A549 (cell line): Measurements from ENCODE around the gene NDUFB5. TPM values are rescaled to one million over a fixed set of nuclear protein-coding genes. Genes with fewer than 3 reads are reported as not detected.

Source experiments
- ATAC-seq, 2 experiments: fragments of 200-7000 bp in 1 of 2; fragments of >200 bp in 1 of 2; cut with Nextera tagmentation in 1 of 2; cut with Tn5 transposase in 1 of 2; 3 replicates each; pipeline versions ENCODE4 v1.8.0 to v1.9.1; 2018 to 2020; ENCODE audit warnings: mild to moderate bottlenecking in 1 of 2, moderate library complexity in 1 of 2
- CTCF ChIA-PET: fragments of 300-600 bp; sonication (Branson Sonifier 250); formaldehyde crosslinking; extraction: SDS; loops from one replicate; lab custom pipeline; 2021; ENCODE audit warnings: antibody characterized with exemption, inconsistent platforms; lab: Yijun Ruan, JAX
- POLR2A ChIA-PET: fragments of 350-600 bp; formaldehyde crosslinking; extraction: SDS; loops from one replicate; lab custom pipeline; 2021; ENCODE audit warnings: antibody characterized with exemption, inconsistent platforms; lab: Yijun Ruan, JAX
- DNase-seq, 2 experiments: peaks; one replicate each; pipeline versions ENCODE4 v3.0.0 to v3.0.0-alpha.2; 2011 to 2016; ENCODE audit warnings: low read depth in 1 of 2, low spot score in 1 of 2
- FAIRE-seq: peaks from 2 replicates; lab custom pipeline; 2011; peaks lifted over from hg19 to GRCh38; lab: Jason Lieb, UNC
- H3K27ac ChIP-seq, 2 experiments: fragments of >200 bp; sonication (Bioruptor Twin); formaldehyde crosslinking; 3 replicates each; pipeline ENCODE4 v1.5.1; 2016 to 2017
- H3K4me1 ChIP-seq: fragments of >200 bp; sonication (Bioruptor Twin); formaldehyde crosslinking; 3 replicates; pipeline ENCODE4 v1.6.1; 2016
- H3K4me2 ChIP-seq: fragments of >200 bp; sonication (Bioruptor Twin); formaldehyde crosslinking; 3 replicates; pipeline ENCODE4 v1.6.1; 2016
- H3K4me3 ChIP-seq: fragments of >200 bp; sonication (Bioruptor Twin); formaldehyde crosslinking; 3 replicates; pipeline ENCODE4 v1.5.1; 2016
- H3K9me3 ChIP-seq: fragments of >200 bp; sonication (Bioruptor Twin); formaldehyde crosslinking; 3 replicates; pipeline ENCODE4 v1.6.1; 2016
- ATOH8 ChIP-seq: fragments of 250-450 bp; sonication (Bioruptor Pico); IDR thresholded peaks from 2 replicates; pipeline ENCODE4 v1.5.0; 2020; ENCODE audit warnings: low read depth, mild to moderate bottlenecking, moderate library complexity
- BCL3 ChIP-seq: fragments of >200 bp; sonication (Bioruptor Twin); formaldehyde crosslinking; IDR thresholded peaks from 3 replicates; pipeline ENCODE4 v1.6.1; 2016
- BHLHE40 ChIP-seq: IDR thresholded peaks from 2 replicates; pipeline ENCODE4 v1.6.1; 2012; ENCODE audit warnings: low read depth, low read length, inconsistent platforms
- CBX2 ChIP-seq: fragments of 200-600 bp; sonication (generic); IDR thresholded peaks from 2 replicates; pipeline ENCODE4 v1.6.1; 2016; ENCODE audit warnings: low read depth, mild to moderate bottlenecking, borderline replicate concordance
- CBX8 ChIP-seq: fragments of 200-600 bp; sonication (generic); IDR thresholded peaks from 2 replicates; pipeline ENCODE4 v1.6.1; 2016
- EHF ChIP-seq: fragments of 250-450 bp; sonication (Bioruptor Pico); IDR thresholded peaks from 2 replicates; pipeline ENCODE4 v1.5.0; 2020; ENCODE audit warnings: mild to moderate bottlenecking
- ELK1 ChIP-seq: fragments of 150-350 bp; IDR thresholded peaks from 2 replicates; pipeline ENCODE4 v1.6.1; 2014; ENCODE audit warnings: low read depth, mild to moderate bottlenecking, low read length
- EP300 ChIP-seq, 2 experiments: fragments of >200 bp; sonication (Bioruptor Twin); formaldehyde crosslinking; IDR thresholded peaks; 2 replicates in 1 of 2; 3 replicates in 1 of 2; pipeline ENCODE4 v1.6.1; 2016 to 2017
- FOSL2 ChIP-seq, 2 experiments: fragments of 450-650 bp in 1 of 2; fragments of >200 bp in 1 of 2; sonication (Bioruptor Twin) in 1 of 2; formaldehyde crosslinking; IDR thresholded peaks; 2 replicates each; pipeline versions ENCODE4 v1.5.0 to v1.6.1; 2016 to 2020; ENCODE audit warnings: mild to moderate bottlenecking in 1 of 2, moderate library complexity in 1 of 2
- FOXS1 ChIP-seq: fragments of 250-450 bp; sonication (Bioruptor Pico); IDR thresholded peaks from 2 replicates; pipeline ENCODE4 v1.5.0; 2020; ENCODE audit warnings: mild to moderate bottlenecking, moderate library complexity
- GATA3 ChIP-seq: IDR thresholded peaks from 2 replicates; pipeline ENCODE4 v1.6.1; 2012; ENCODE audit warnings: borderline replicate concordance
- HES2 ChIP-seq: fragments of >200 bp; sonication (Bioruptor Twin); formaldehyde crosslinking; IDR thresholded peaks from 2 replicates; pipeline ENCODE4 v1.6.1; 2016
- HEYL ChIP-seq: fragments of 250-450 bp; sonication (Bioruptor Pico); IDR thresholded peaks from 2 replicates; pipeline ENCODE4 v1.8.0; 2021; ENCODE audit warnings: mild to moderate bottlenecking, moderate library complexity
- HMGXB4 ChIP-seq: fragments of 250-450 bp; sonication (Bioruptor Pico); IDR thresholded peaks from 2 replicates; pipeline ENCODE4 v1.5.0; 2021; ENCODE audit warnings: mild to moderate bottlenecking, moderate library complexity, borderline replicate concordance
- HOXB5 ChIP-seq: fragments of 250-450 bp; sonication (Bioruptor Pico); IDR thresholded peaks from 2 replicates; pipeline ENCODE4 v1.5.0; 2020; ENCODE audit warnings: mild to moderate bottlenecking, moderate library complexity
- KDM1A ChIP-seq: fragments of 200-600 bp; sonication (generic); IDR thresholded peaks from 2 replicates; pipeline ENCODE4 v1.6.1; 2016; ENCODE audit warnings: low read depth, mild to moderate bottlenecking
- RCOR1 ChIP-seq: fragments of 150-350 bp; IDR thresholded peaks from 2 replicates; pipeline ENCODE4 v1.6.1; 2014; ENCODE audit warnings: antibody characterized with exemption, low read length, low read depth
- RFX5 ChIP-seq: fragments of 450-650 bp; IDR thresholded peaks from 2 replicates; pipeline ENCODE4 v1.7.1; 2014; ENCODE audit warnings: antibody characterized with exemption, mild to moderate bottlenecking, moderate library complexity
- RNF2 ChIP-seq: fragments of 200-600 bp; sonication (generic); IDR thresholded peaks from 2 replicates; pipeline ENCODE4 v1.6.1; 2016; ENCODE audit warnings: low read depth, mild to moderate bottlenecking, antibody characterized with exemption, moderate library complexity, borderline replicate concordance
- SMC3 ChIP-seq: fragments of >200 bp; sonication (Bioruptor Twin); formaldehyde crosslinking; IDR thresholded peaks from 3 replicates; pipeline ENCODE4 v1.6.1; 2018; ENCODE audit warnings: inconsistent platforms
- SREBF2 ChIP-seq: fragments of 450-650 bp; IDR thresholded peaks from 2 replicates; pipeline ENCODE4 v1.6.1; 2014; ENCODE audit warnings: mild to moderate bottlenecking, moderate library complexity
- ZC3H11A ChIP-seq: fragments of 450-650 bp; IDR thresholded peaks from 2 replicates; pipeline ENCODE4 v1.6.1; 2014; ENCODE audit warnings: antibody characterized with exemption, mild to moderate bottlenecking
- ZFP36 ChIP-seq: fragments of 450-650 bp; IDR thresholded peaks from 2 replicates; pipeline ENCODE4 v1.6.1; 2014; ENCODE audit warnings: borderline replicate concordance; ENCODE audit not compliant: partially characterized antibody
- ZNF302 ChIP-seq: fragments of 250-450 bp; sonication (Bioruptor Pico); IDR thresholded peaks from 2 replicates; pipeline ENCODE4 v1.9.0; 2021; ENCODE audit warnings: inconsistent platforms, mild to moderate bottlenecking, moderate library complexity
- ZSCAN20 ChIP-seq: fragments of 250-450 bp; sonication (Bioruptor Pico); IDR thresholded peaks from 2 replicates; pipeline ENCODE4 v1.8.0; 2022; ENCODE audit warnings: mild to moderate bottlenecking, moderate library complexity
- WGBS: methylation state at CpG from one replicate; pipeline ENCODE4 v1.1.6; 2017; ENCODE audit errors: missing lambda C conversion rate; 5-methylcytosine and 5-hydroxymethylcytosine counted together
- polyA plus RNA-seq, 4 experiments: library from polyadenylated mRNA; depleted of rRNA in 3 of 4; stranded (reverse); fragments of >200 nt; fragmentation: RNase III in 1 of 4; extraction: RNeasy Plus Mini Kit Qiagen cat#74134 plus additional on column Dnase treatment in 1 of 4; gene quantifications; 2 replicates in 3 of 4; 3 replicates in 1 of 4; pipeline ENCODE4 v1.2.3, GENCODE V29; 2011 to 2017

NDUFB5 gene
- polyA plus RNA-seq, 2 of the 4 experiments (the other 2 are of a cell fraction): 65.5 to 66.1 TPM

- POLR2A ChIA-PET: no interaction called here
- WGBS: 95% methylated on average over 1 of the region's 1 CpG
- Histone ChIP-seq H3K27ac (no peak overlapping the region), H3K4me2 (no peak overlapping the region), H3K4me3 (no peak overlapping the region), H3K4me1 (no peaks in the 10 kb centered on the region), H3K9me3 (no peaks in the 10 kb centered on the region)
- CTCF ChIA-PET: no interaction called here
- DNase-seq (no peak), FAIRE-seq (no peak), ATAC-seq (no peak)
- TF ChIP-seq BCL3 (no peak), ATOH8 (CRISPR knock-in tag) (no peak), ZNF302 (no peak), FOXS1 (CRISPR knock-in tag) (no peak), RCOR1 (no peak), RNF2 (no peak), BHLHE40 (no peak), CBX2 (no peak), ZFP36 (no peak), HEYL (CRISPR knock-in tag) (no peak), GATA3 (no peak), EHF (CRISPR knock-in tag) (no peak), HMGXB4 (no peak), FOSL2 (IDR thresholded peaks at IDR 0.05) (no peak), FOSL2 (CRISPR knock-in tag; IDR thresholded peaks at IDR 0.05) (no peak), ELK1 (no peak), ZSCAN20 (CRISPR knock-in tag) (no peak)
Observed at GRCh38 chr3:179663093-179663492, 58.5 kb downstream of the NDUFB5 start.

GRCh38 chr3:179666030-179666429, 61.4 kb downstream of the NDUFB5 start:
- 86% methylated on average over 1 of the region's 1 CpG for WGBS
- CTCF ChIA-PET: interaction anchor here (1.1 kb wide), 1 partner anchor 16 kb away, joined by 3 read pairs; no protein-coding TSS in a partner anchor
- Histone ChIP-seq H3K4me2 (no peak overlapping the region), H3K9me3 (no peaks in the 10 kb centered on the region), H3K4me1 (no peaks in the 10 kb centered on the region), H3K27ac (no peak overlapping the region), H3K4me3 (no peak overlapping the region)
- no peak for TF ChIP-seq HES2
- no peak for TF ChIP-seq ELK1
- TF ChIP-seq HOXB5 (CRISPR knock-in tag): no peak
- TF ChIP-seq SMC3: no peak
- TF ChIP-seq RFX5: no peak
- no peak for TF ChIP-seq EHF (CRISPR knock-in tag)
- TF ChIP-seq ZC3H11A: no peak
- no peak for TF ChIP-seq RNF2
- TF ChIP-seq SREBF2: no peak
- TF ChIP-seq EP300 (IDR thresholded peaks at IDR 0.05): no peak
- no peak for TF ChIP-seq CBX8
- no peak for TF ChIP-seq KDM1A
- FAIRE-seq (no peak), DNase-seq (no peak), ATAC-seq (no peak)
- POLR2A ChIA-PET: no interaction called here
